ENCODE measurements around the gene CYP2A6. TPM values are rescaled to one million over a fixed set of nuclear protein-coding genes. Genes with fewer than 3 reads are reported as not detected.
A peak's percentile ranks its signal among the peaks of the same experiment; 100 is the strongest.
"Not testable (repeated sequence)": the region's sequence is repeated elsewhere in the genome, so short reads cannot be mapped to it uniquely, and the experiment has no call there.

CYP2A6 gene
- polyA plus RNA-seq, 4 donors: 0.04 to 0.18 TPM; not detected in 2

GRCh38 chr19:40819479-40820234 lies 30.6 kb downstream of the CYP2A6 start:
- H3K4me3 ChIP-seq (ENCODE audit: low read depth in 1 of 3, low read length in 3 of 3); FAIRE-seq; H3K27me3 ChIP-seq (ENCODE audit: control insufficient read depth in 3 of 3, insufficient read depth in 3 of 3, low read length in 3 of 3); H3K36me3 ChIP-seq (ENCODE audit: control insufficient read depth in 3 of 3, insufficient read depth in 2 of 3, low read depth in 1 of 3, low read length in 3 of 3); H3K9me3 ChIP-seq (ENCODE audit: control insufficient read depth in 2 of 2, insufficient read depth in 1 of 2, low read depth in 1 of 2, low read length in 1 of 2): not testable (repeated sequence)
- WGBS, 3 donors: 47 to 52% (median 51%) methylated on average over 6 of the region's 6 CpGs
- DNase-seq: peak; percentile 20 to 37
- peak overlapping the region in 1 of 3 donors; percentile 34 for H3K27ac ChIP-seq (ENCODE audit: low read depth in 1 of 3, low read length in 2 of 3)
- H3K4me1 ChIP-seq (ENCODE audit: control insufficient read depth in 3 of 3, insufficient read depth in 2 of 3, low read depth in 1 of 3, low read length in 2 of 3): peaks cover 0 to 42% (median 0%) of the 10 kb centered on the region in 3 donors

GRCh38 chr19:40818480-40819399 lies 31.5 kb downstream of the CYP2A6 start:
- peak overlapping the region in 1 of 3 donors; percentile 21 for H3K4me3 ChIP-seq (ENCODE audit: low read depth in 1 of 3, low read length in 3 of 3)
- not testable (repeated sequence) for H3K36me3 ChIP-seq (ENCODE audit: control insufficient read depth in 3 of 3, insufficient read depth in 2 of 3, low read depth in 1 of 3, low read length in 3 of 3); FAIRE-seq

GRCh38 chr19:40815223-40815622 lies 35.0 kb downstream of the CYP2A6 start:
- 72 to 77% (median 75%) methylated on average over 4 of the region's 4 CpGs for WGBS, 3 donors
- Histone ChIP-seq H3K27ac (ENCODE audit: low read depth in 1 of 3, low read length in 2 of 3) (no peak overlapping the region), H3K4me3 (ENCODE audit: low read depth in 1 of 3, low read length in 3 of 3) (no peak overlapping the region), H3K9me3 (ENCODE audit: control insufficient read depth in 2 of 2, insufficient read depth in 1 of 2, low read depth in 1 of 2, low read length in 1 of 2) (no peaks in the 10 kb centered on the region), H3K4me1 (ENCODE audit: control insufficient read depth in 3 of 3, insufficient read depth in 2 of 3, low read depth in 1 of 3, low read length in 2 of 3) (peaks cover 0 to 31% (median 4%) of the 10 kb centered on the region in 3 donors), H3K36me3 (ENCODE audit: control insufficient read depth in 3 of 3, insufficient read depth in 2 of 3, low read depth in 1 of 3, low read length in 3 of 3) (peaks cover 0 to under 1% (median 0%) of the 10 kb centered on the region in 3 donors), H3K27me3 (ENCODE audit: control insufficient read depth in 3 of 3, insufficient read depth in 3 of 3, low read length in 3 of 3) (no peaks in the 10 kb centered on the region)
- FAIRE-seq (no peak), DNase-seq (no peak)

More at GRCh38 chr19:40818480-40819399, 31.5 kb downstream of the CYP2A6 start:
- not testable (repeated sequence) for H3K27ac ChIP-seq (ENCODE audit: low read depth in 1 of 3, low read length in 2 of 3); H3K9me3 ChIP-seq (ENCODE audit: control insufficient read depth in 2 of 2, insufficient read depth in 1 of 2, low read depth in 1 of 2, low read length in 1 of 2); H3K27me3 ChIP-seq (ENCODE audit: control insufficient read depth in 3 of 3, insufficient read depth in 3 of 3, low read length in 3 of 3)
- peak; percentile 59 to 79 for DNase-seq
- 21 to 36% (median 34%) methylated on average over 18 to 36 of the region's 36 CpGs for WGBS, 3 donors
- peaks cover 0 to 36% (median 0%) of the 10 kb centered on the region in 3 donors for H3K4me1 ChIP-seq (ENCODE audit: control insufficient read depth in 3 of 3, insufficient read depth in 2 of 3, low read depth in 1 of 3, low read length in 2 of 3)

GRCh38 chr19:40813182-40813581 lies 37.1 kb downstream of the CYP2A6 start:
- H3K4me1 ChIP-seq (ENCODE audit: control insufficient read depth in 3 of 3, insufficient read depth in 2 of 3, low read depth in 1 of 3, low read length in 2 of 3): peaks cover 0 to 20% (median 8%) of the 10 kb centered on the region in 3 donors
- H3K36me3 ChIP-seq (ENCODE audit: control insufficient read depth in 3 of 3, insufficient read depth in 2 of 3, low read depth in 1 of 3, low read length in 3 of 3): peaks cover 0 to 21% (median 0%) of the 10 kb centered on the region in 3 donors
- 40 to 58% (median 47%) methylated on average over 4 of the region's 4 CpGs for WGBS, 3 donors
- no peak overlapping the region for H3K4me3 ChIP-seq (ENCODE audit: low read depth in 1 of 3, low read length in 3 of 3)
- no peaks in the 10 kb centered on the region for H3K9me3 ChIP-seq (ENCODE audit: control insufficient read depth in 2 of 2, insufficient read depth in 1 of 2, low read depth in 1 of 2, low read length in 1 of 2)
- no peak for FAIRE-seq
- no peak overlapping the region for H3K27ac ChIP-seq (ENCODE audit: low read depth in 1 of 3, low read length in 2 of 3)
- H3K27me3 ChIP-seq (ENCODE audit: control insufficient read depth in 3 of 3, insufficient read depth in 3 of 3, low read length in 3 of 3): no peaks in the 10 kb centered on the region
- DNase-seq: no peak

- not testable (repeated sequence) for H3K27me3 ChIP-seq (ENCODE audit: control insufficient read depth in 3 of 3, insufficient read depth in 3 of 3, low read length in 3 of 3); DNase-seq; H3K27ac ChIP-seq (ENCODE audit: low read depth in 1 of 3, low read length in 2 of 3); H3K4me3 ChIP-seq (ENCODE audit: low read depth in 1 of 3, low read length in 3 of 3); H3K9me3 ChIP-seq (ENCODE audit: control insufficient read depth in 2 of 2, insufficient read depth in 1 of 2, low read depth in 1 of 2, low read length in 1 of 2); FAIRE-seq
- Histone ChIP-seq H3K4me1 (ENCODE audit: control insufficient read depth in 3 of 3, insufficient read depth in 2 of 3, low read depth in 1 of 3, low read length in 2 of 3) (peaks cover 0 to 16% (median 8%) of the 10 kb centered on the region in 3 donors), H3K36me3 (ENCODE audit: control insufficient read depth in 3 of 3, insufficient read depth in 2 of 3, low read depth in 1 of 3, low read length in 3 of 3) (peaks cover 0 to 27% (median 3%) of the 10 kb centered on the region in 3 donors)
- WGBS, 3 donors: 87 to 94% (median 90%) methylated on average over 7 of the region's 7 CpGs
Measured at GRCh38 chr19:40812571-40812970, 37.7 kb downstream of the CYP2A6 start.

GRCh38 chr19:40811478-40812341 lies 38.5 kb downstream of the CYP2A6 start:
- Histone ChIP-seq H3K36me3 (ENCODE audit: control insufficient read depth in 3 of 3, insufficient read depth in 2 of 3, low read depth in 1 of 3, low read length in 3 of 3) (peaks cover 0 to 36% (median 3%) of the 10 kb centered on the region in 3 donors), H3K27ac (ENCODE audit: low read depth in 1 of 3, low read length in 2 of 3) (peak overlapping the region in 2 of 3 donors; percentile 66 to 89), H3K4me1 (ENCODE audit: control insufficient read depth in 3 of 3, insufficient read depth in 2 of 3, low read depth in 1 of 3, low read length in 2 of 3) (peaks cover 0 to 23% (median 8%) of the 10 kb centered on the region in 3 donors), H3K27me3 (ENCODE audit: control insufficient read depth in 3 of 3, insufficient read depth in 3 of 3, low read length in 3 of 3) (no peaks in the 10 kb centered on the region), H3K9me3 (ENCODE audit: control insufficient read depth in 2 of 2, insufficient read depth in 1 of 2, low read depth in 1 of 2, low read length in 1 of 2) (no peaks in the 10 kb centered on the region), H3K4me3 (ENCODE audit: low read depth in 1 of 3, low read length in 3 of 3) (peak overlapping the region in 1 of 3 donors; percentile 62)
- WGBS, 3 donors: 20 to 54% (median 50%) methylated on average over 35 of the region's 35 CpGs
- no peak for FAIRE-seq
- DNase-seq: peak in 1 of 2 donors; percentile 29

GRCh38 chr19:40810649-40811408 lies 39.4 kb downstream of the CYP2A6 start:
- peak overlapping the region; percentile 31 to 62 (median 38) for H3K4me3 ChIP-seq (ENCODE audit: low read depth in 1 of 3, low read length in 3 of 3)
- WGBS, 3 donors: 3 to 14% (median 11%) methylated on average over 42 to 63 of the region's 65 CpGs
- H3K27me3 ChIP-seq (ENCODE audit: control insufficient read depth in 3 of 3, insufficient read depth in 3 of 3, low read length in 3 of 3); H3K9me3 ChIP-seq (ENCODE audit: control insufficient read depth in 2 of 2, insufficient read depth in 1 of 2, low read depth in 1 of 2, low read length in 1 of 2); FAIRE-seq: not testable (repeated sequence)
- peaks cover 0 to 31% (median 12%) of the 10 kb centered on the region in 3 donors for H3K4me1 ChIP-seq (ENCODE audit: control insufficient read depth in 3 of 3, insufficient read depth in 2 of 3, low read depth in 1 of 3, low read length in 2 of 3)
- peak; percentile 78 to 91 for DNase-seq
- peaks cover 0 to 44% (median 3%) of the 10 kb centered on the region in 3 donors for H3K36me3 ChIP-seq (ENCODE audit: control insufficient read depth in 3 of 3, insufficient read depth in 2 of 3, low read depth in 1 of 3, low read length in 3 of 3)
- H3K27ac ChIP-seq (ENCODE audit: low read depth in 1 of 3, low read length in 2 of 3): peak overlapping the region in 2 of 3 donors; percentile 84 to 89

All from small intestine (tissue), 7 donors.